ENCODE data around the gene NUP62. TPM values are rescaled to one million over a fixed set of nuclear protein-coding genes. Genes with fewer than 3 reads are reported as not detected.
A peak's percentile ranks its signal among the peaks of the same experiment; 100 is the strongest.

NUP62 gene
- total RNA-seq, 1 experiment from 2014 or later, result 37.9 TPM

DNA sequence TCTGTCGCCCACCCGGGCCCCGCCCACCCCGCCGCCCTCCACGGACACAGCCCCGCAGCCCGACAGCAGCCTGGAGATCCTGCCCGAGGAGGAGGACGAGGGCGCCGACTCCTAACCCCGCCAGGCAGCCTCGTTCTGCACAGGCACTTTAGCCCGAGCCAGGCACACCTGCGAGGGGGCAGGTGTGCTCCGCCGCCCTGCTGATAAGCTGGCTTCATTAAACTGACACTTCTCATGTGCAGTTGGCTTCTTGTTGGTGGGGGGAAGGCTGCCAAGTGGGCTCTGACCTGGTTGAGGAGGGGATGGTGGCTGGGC is 40.8 kb downstream of the NUP62 start:
- Histone ChIP-seq H3K4me1 (ENCODE audit: low read length) (peaks cover 21% of the 10 kb centered on the region), H3K27ac (ENCODE audit: low read length) (no peak overlapping the region), H3K4me2 (ENCODE audit: low read depth, low read length, poor library complexity, severe bottlenecking) (no peak overlapping the region), H2AFZ (ENCODE audit: low read length) (no peak overlapping the region), H4K20me1 (ENCODE audit: insufficient read depth, low read depth, low read length) (peaks cover 17% of the 10 kb centered on the region; the same call in 1 of the 2 replicates), H3K9ac (ENCODE audit: low read length) (no peak overlapping the region), H3K27me3 (ENCODE audit: low read length) (no peaks in the 10 kb centered on the region), H3K79me2 (ENCODE audit: low read length) (no peaks in the 10 kb centered on the region), H3K36me3 (ENCODE audit: insufficient read depth, low read length) (peaks cover 10% of the 10 kb centered on the region; the same call in 1 of the 2 replicates), H3K9me3 (ENCODE audit: low read length) (no peaks in the 10 kb centered on the region), H3K4me3 (ENCODE audit: low read length) (no peak overlapping the region), H3K9me2 (replicated peaks; ENCODE audit: insufficient read depth, low read length) (no peaks in the 10 kb centered on the region)
- no peak for DNase-seq

- Histone ChIP-seq H3K9me3 (ENCODE audit: low read length) (no peaks in the 10 kb centered on the region), H3K27ac (ENCODE audit: low read length) (no peak overlapping the region), H3K4me3 (ENCODE audit: low read length) (no peak overlapping the region), H3K4me2 (ENCODE audit: low read depth, low read length, poor library complexity, severe bottlenecking) (peak overlapping the region; percentile 28), H3K9me2 (replicated peaks; ENCODE audit: insufficient read depth, low read length) (no peaks in the 10 kb centered on the region), H3K36me3 (ENCODE audit: insufficient read depth, low read length) (peaks cover 16% of the 10 kb centered on the region; the same call in 1 of the 2 replicates), H3K27me3 (ENCODE audit: low read length) (no peaks in the 10 kb centered on the region), H3K9ac (ENCODE audit: low read length) (peak overlapping the region; percentile 9; the same call in 1 of the 2 replicates), H3K4me1 (ENCODE audit: low read length) (peaks cover 21% of the 10 kb centered on the region), H3K79me2 (ENCODE audit: low read length) (no peaks in the 10 kb centered on the region), H4K20me1 (ENCODE audit: insufficient read depth, low read depth, low read length) (peaks cover 17% of the 10 kb centered on the region; the same call in 1 of the 2 replicates), H2AFZ (ENCODE audit: low read length) (no peak overlapping the region)
- no peak for DNase-seq
These were observed 41.4 kb downstream of the NUP62 start for GRCh38 chr19:49887665-49888509.

GRCh38 chr19:49887037-49887664 is 42.2 kb downstream of the NUP62 start:
- Histone ChIP-seq H2AFZ (ENCODE audit: low read length) (no peak overlapping the region), H3K4me2 (ENCODE audit: low read depth, low read length, poor library complexity, severe bottlenecking) (no peak overlapping the region), H3K36me3 (ENCODE audit: insufficient read depth, low read length) (peaks cover 20% of the 10 kb centered on the region), H3K4me1 (ENCODE audit: low read length) (peaks cover 21% of the 10 kb centered on the region), H3K9me3 (ENCODE audit: low read length) (no peaks in the 10 kb centered on the region), H3K9ac (ENCODE audit: low read length) (no peak overlapping the region), H3K27me3 (ENCODE audit: low read length) (no peaks in the 10 kb centered on the region), H3K27ac (ENCODE audit: low read length) (no peak overlapping the region), H4K20me1 (ENCODE audit: insufficient read depth, low read depth, low read length) (peaks cover 12% of the 10 kb centered on the region; the same call in 1 of the 2 replicates), H3K4me3 (ENCODE audit: low read length) (no peak overlapping the region), H3K9me2 (replicated peaks; ENCODE audit: insufficient read depth, low read length) (no peaks in the 10 kb centered on the region), H3K79me2 (ENCODE audit: low read length) (no peaks in the 10 kb centered on the region)
- DNase-seq, result no peak

GRCh38 chr19:49884760-49885159 is 44.5 kb downstream of the NUP62 start:
- Histone ChIP-seq H3K4me2 (ENCODE audit: low read depth, low read length, poor library complexity, severe bottlenecking) (no peak overlapping the region), H3K4me3 (ENCODE audit: low read length) (no peak overlapping the region), H3K9ac (ENCODE audit: low read length) (no peak overlapping the region), H3K27me3 (ENCODE audit: low read length) (no peaks in the 10 kb centered on the region), H3K9me3 (ENCODE audit: low read length) (no peaks in the 10 kb centered on the region), H3K27ac (ENCODE audit: low read length) (no peak overlapping the region), H3K36me3 (ENCODE audit: insufficient read depth, low read length) (peaks cover 29% of the 10 kb centered on the region), H4K20me1 (ENCODE audit: insufficient read depth, low read depth, low read length) (peaks cover 12% of the 10 kb centered on the region; the same call in 1 of the 2 replicates), H3K4me1 (ENCODE audit: low read length) (peaks cover 8% of the 10 kb centered on the region), H2AFZ (ENCODE audit: low read length) (no peak overlapping the region), H3K9me2 (replicated peaks; ENCODE audit: insufficient read depth, low read length) (no peaks in the 10 kb centered on the region), H3K79me2 (ENCODE audit: low read length) (no peaks in the 10 kb centered on the region)
- DNase-seq, result no peak

GRCh38 chr19:49884109-49884508 is 45.2 kb downstream of the NUP62 start:
- Histone ChIP-seq H4K20me1 (ENCODE audit: insufficient read depth, low read depth, low read length) (peaks cover 12% of the 10 kb centered on the region; the same call in 1 of the 2 replicates), H3K27ac (ENCODE audit: low read length) (no peak overlapping the region), H3K36me3 (ENCODE audit: insufficient read depth, low read length) (peaks cover 34% of the 10 kb centered on the region), H3K9ac (ENCODE audit: low read length) (no peak overlapping the region), H3K4me2 (ENCODE audit: low read depth, low read length, poor library complexity, severe bottlenecking) (no peak overlapping the region), H3K4me3 (ENCODE audit: low read length) (no peak overlapping the region), H3K9me3 (ENCODE audit: low read length) (no peaks in the 10 kb centered on the region), H3K9me2 (replicated peaks; ENCODE audit: insufficient read depth, low read length) (no peaks in the 10 kb centered on the region), H3K79me2 (ENCODE audit: low read length) (no peaks in the 10 kb centered on the region; the same call in 1 of the 2 replicates), H3K4me1 (ENCODE audit: low read length) (peaks cover 9% of the 10 kb centered on the region), H2AFZ (ENCODE audit: low read length) (no peak overlapping the region), H3K27me3 (ENCODE audit: low read length) (no peaks in the 10 kb centered on the region)
- no peak for DNase-seq

DNA sequence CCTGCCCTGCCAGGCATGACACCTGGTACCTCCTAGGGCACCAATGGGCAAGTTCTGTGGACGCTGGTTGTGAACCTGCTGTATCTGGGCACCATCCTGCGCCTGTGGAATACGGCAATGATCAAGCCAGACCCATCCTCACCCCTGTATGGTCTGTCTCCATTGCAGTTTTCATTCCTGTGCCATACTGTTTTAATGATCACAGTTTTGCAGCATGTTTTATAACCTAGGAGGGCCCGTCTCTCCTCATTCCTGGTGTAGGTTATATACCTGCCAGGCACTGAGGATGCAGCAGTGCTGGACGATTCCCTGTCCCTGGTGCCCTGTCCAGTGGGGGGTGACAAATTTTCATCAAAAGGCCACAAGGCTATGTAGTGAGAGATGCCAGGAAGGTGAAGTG is 46.2 kb downstream of the NUP62 start:
- H3K36me3 ChIP-seq (ENCODE audit: insufficient read depth, low read length), result peaks cover 36% of the 10 kb centered on the region
- no peak overlapping the region for H2AFZ ChIP-seq (ENCODE audit: low read length)

GRCh38 chr19:49882643-49883042 is 46.7 kb downstream of the NUP62 start:
- H3K79me2 ChIP-seq (ENCODE audit: low read length), result peaks cover 10% of the 10 kb centered on the region; the same call in 1 of the 2 replicates
- H3K27me3 ChIP-seq (ENCODE audit: low read length), result no peaks in the 10 kb centered on the region
- H3K36me3 ChIP-seq (ENCODE audit: insufficient read depth, low read length), result peaks cover 36% of the 10 kb centered on the region
- no peaks in the 10 kb centered on the region for H3K9me3 ChIP-seq (ENCODE audit: low read length)
- no peak overlapping the region for H3K27ac ChIP-seq (ENCODE audit: low read length)
- DNase-seq, result no peak
- no peak overlapping the region for H3K4me3 ChIP-seq (ENCODE audit: low read length)
- no peak overlapping the region for H3K9ac ChIP-seq (ENCODE audit: low read length)
- H2AFZ ChIP-seq (ENCODE audit: low read length), result no peak overlapping the region
- no peak overlapping the region for H3K4me2 ChIP-seq (ENCODE audit: low read depth, low read length, poor library complexity, severe bottlenecking)
- H3K9me2 ChIP-seq (replicated peaks; ENCODE audit: insufficient read depth, low read length), result no peaks in the 10 kb centered on the region
- peaks cover 9% of the 10 kb centered on the region; the same call in 1 of the 2 replicates for H4K20me1 ChIP-seq (ENCODE audit: insufficient read depth, low read depth, low read length)
- H3K4me1 ChIP-seq (ENCODE audit: low read length), result peaks cover 16% of the 10 kb centered on the region

More for the DNA sequence above, 46.2 kb downstream of the NUP62 start:
- H3K9ac ChIP-seq (ENCODE audit: low read length), result no peak overlapping the region
- H3K4me2 ChIP-seq (ENCODE audit: low read depth, low read length, poor library complexity, severe bottlenecking), result no peak overlapping the region
- no peak overlapping the region for H3K4me3 ChIP-seq (ENCODE audit: low read length)
- H3K79me2 ChIP-seq (ENCODE audit: low read length), result peaks cover 10% of the 10 kb centered on the region; the same call in 1 of the 2 replicates
- DNase-seq, result no peak
- H4K20me1 ChIP-seq (ENCODE audit: insufficient read depth, low read depth, low read length), result peaks cover 12% of the 10 kb centered on the region; the same call in 1 of the 2 replicates
- no peak overlapping the region for H3K27ac ChIP-seq (ENCODE audit: low read length)
- no peaks in the 10 kb centered on the region for H3K9me2 ChIP-seq (replicated peaks; ENCODE audit: insufficient read depth, low read length)
- no peaks in the 10 kb centered on the region for H3K27me3 ChIP-seq (ENCODE audit: low read length)
- H3K4me1 ChIP-seq (ENCODE audit: low read length), result peaks cover 18% of the 10 kb centered on the region
- no peaks in the 10 kb centered on the region for H3K9me3 ChIP-seq (ENCODE audit: low read length)

GRCh38 chr19:49881672-49882394 is 47.5 kb downstream of the NUP62 start:
- Histone ChIP-seq H3K9me2 (replicated peaks; ENCODE audit: insufficient read depth, low read length) (no peaks in the 10 kb centered on the region), H3K4me3 (ENCODE audit: low read length) (no peak overlapping the region), H3K27me3 (ENCODE audit: low read length) (no peaks in the 10 kb centered on the region), H3K27ac (ENCODE audit: low read length) (no peak overlapping the region), H3K36me3 (ENCODE audit: insufficient read depth, low read length) (peaks cover 36% of the 10 kb centered on the region), H4K20me1 (ENCODE audit: insufficient read depth, low read depth, low read length) (0 out of 2 replicates have a peak, but pooled peaks cover 3% of the 10 kb centered on the region), H3K9me3 (ENCODE audit: low read length) (no peaks in the 10 kb centered on the region), H2AFZ (ENCODE audit: low read length) (no peak overlapping the region), H3K79me2 (ENCODE audit: low read length) (peaks cover 10% of the 10 kb centered on the region; the same call in 1 of the 2 replicates), H3K4me1 (ENCODE audit: low read length) (peaks cover 14% of the 10 kb centered on the region), H3K4me2 (ENCODE audit: low read depth, low read length, poor library complexity, severe bottlenecking) (no peak overlapping the region), H3K9ac (ENCODE audit: low read length) (no peak overlapping the region)
- DNase-seq, result no peak

Measured in Karpas-422 (cell line).